Hepatocyte (in vitro differentiated cells): ENCODE data around the gene TMBIM4. TPM values are rescaled to one million over a fixed set of nuclear protein-coding genes. Genes with fewer than 3 reads are reported as not detected.

ENCODE experiments used
- DNase-seq: peaks from one replicate; pipeline ENCODE4 v3.0.0-alpha.2; 2016; ENCODE audit warnings: low spot score
- H2AFZ ChIP-seq: fragments of 200-600 bp; sonication (generic); 2 replicates; pipeline ENCODE4 v1.6.0; 2016; ENCODE audit warnings: antibody characterized with exemption, mild to moderate bottlenecking
- H3K27ac ChIP-seq: fragments of 200-600 bp; sonication (generic); 2 replicates; pipeline ENCODE4 v1.5.1; 2016; ENCODE audit warnings: mild to moderate bottlenecking
- H3K27me3 ChIP-seq: fragments of 200-600 bp; sonication (generic); 2 replicates; pipeline ENCODE4 v1.6.1; 2016
- H3K36me3 ChIP-seq: fragments of 200-600 bp; sonication (generic); replicated peaks from 2 replicates; pipeline ENCODE4 v1.5.1; 2016; ENCODE audit warnings: low read depth; ENCODE audit not compliant: insufficient read depth
- H3K4me1 ChIP-seq: fragments of 200-600 bp; sonication (generic); 2 replicates; pipeline ENCODE4 v1.5.1; 2016; ENCODE audit warnings: mild to moderate bottlenecking, moderate library complexity; ENCODE audit not compliant: insufficient read depth
- H3K4me2 ChIP-seq: fragments of 200-600 bp; sonication (generic); 2 replicates; pipeline ENCODE4 v1.6.0; 2016
- H3K4me3 ChIP-seq: fragments of 200-600 bp; sonication (generic); 2 replicates; pipeline ENCODE4 v1.5.1; 2016; ENCODE audit warnings: mild to moderate bottlenecking
- H3K79me2 ChIP-seq: fragments of 200-600 bp; sonication (generic); 2 replicates; pipeline ENCODE4 v1.6.0; 2017; ENCODE audit warnings: mild to moderate bottlenecking
- H3K9me2 ChIP-seq: fragments of 200-600 bp; sonication (generic); replicated peaks from 2 replicates; pipeline ENCODE4 v1.6.0; 2017; ENCODE audit warnings: mild to moderate bottlenecking; ENCODE audit not compliant: insufficient read depth
- H3K9me3 ChIP-seq: fragments of 200-600 bp; sonication (generic); 2 replicates; pipeline ENCODE4 v1.5.1; 2016; ENCODE audit warnings: low read depth, mild to moderate bottlenecking
- H4K20me1 ChIP-seq: fragments of 200-600 bp; sonication (generic); 2 replicates; pipeline ENCODE4 v1.6.0; 2016; ENCODE audit warnings: mild to moderate bottlenecking; ENCODE audit not compliant: insufficient read depth, poor library complexity, severe bottlenecking
- EZH2 ChIP-seq: fragments of 200-600 bp; sonication (generic); IDR thresholded peaks from 2 replicates; pipeline ENCODE4 v1.6.1; 2016; ENCODE audit warnings: antibody characterized with exemption, mild to moderate bottlenecking, borderline replicate concordance
- EZH2phosphoT487 ChIP-seq: fragments of 200-600 bp; sonication (generic); IDR thresholded peaks from one replicate; pipeline ENCODE4 v1.6.1; 2018; ENCODE audit warnings: antibody characterized with exemption, mild to moderate bottlenecking, low read depth, moderate library complexity; ENCODE audit not compliant: unreplicated experiment, severe bottlenecking
- WGBS: methylation state at CpG from one replicate; pipeline ENCODE4 v1.1.6; 2016; ENCODE audit warnings: low lambda C conversion rate; ENCODE audit errors: missing lambda C conversion rate; 5-methylcytosine and 5-hydroxymethylcytosine counted together
- polyA plus RNA-seq: library from polyadenylated mRNA; unstranded; fragments of >200 nt; fragmentation: Nextera tagmentation; extraction: Ambion mirVana; gene quantifications from 2 replicates; pipeline ENCODE4 v1.2.1, GENCODE V29; 2016
- total RNA-seq: library from RNA; depleted of rRNA; stranded (reverse); fragments of >200 nt; gene quantifications from 2 replicates; pipeline ENCODE4 v1.2.3, GENCODE V29; 2014
- TF ChIP-seq, protein P1 (sequence below): fragments of 200-600 bp; sonication (generic); IDR thresholded peaks from 2 replicates; pipeline ENCODE4 v1.5.1; 2016; ENCODE audit warnings: antibody characterized with exemption, mild to moderate bottlenecking; ENCODE audit not compliant: poor library complexity

TMBIM4 gene
- total and polyA plus RNA-seq, 2 experiments from 2014 or later: 156 to 212 TPM

GRCh38 chr12:66210840-66211239, 41.0 kb upstream of the TMBIM4 start:
- Histone ChIP-seq H3K4me1 (no peaks in the 10 kb centered on the region), H3K27me3 (no peaks in the 10 kb centered on the region), H2AFZ (no peak overlapping the region), H3K4me3 (no peak overlapping the region), H3K27ac (no peak overlapping the region), H4K20me1 (no peaks in the 10 kb centered on the region), H3K36me3 (no peaks in the 10 kb centered on the region), H3K4me2 (no peak overlapping the region), H3K9me2 (no peaks in the 10 kb centered on the region), H3K9me3 (no peaks in the 10 kb centered on the region), H3K79me2 (no peaks in the 10 kb centered on the region)
- TF ChIP-seq EZH2: no peak
- no peak for DNase-seq

DNA sequence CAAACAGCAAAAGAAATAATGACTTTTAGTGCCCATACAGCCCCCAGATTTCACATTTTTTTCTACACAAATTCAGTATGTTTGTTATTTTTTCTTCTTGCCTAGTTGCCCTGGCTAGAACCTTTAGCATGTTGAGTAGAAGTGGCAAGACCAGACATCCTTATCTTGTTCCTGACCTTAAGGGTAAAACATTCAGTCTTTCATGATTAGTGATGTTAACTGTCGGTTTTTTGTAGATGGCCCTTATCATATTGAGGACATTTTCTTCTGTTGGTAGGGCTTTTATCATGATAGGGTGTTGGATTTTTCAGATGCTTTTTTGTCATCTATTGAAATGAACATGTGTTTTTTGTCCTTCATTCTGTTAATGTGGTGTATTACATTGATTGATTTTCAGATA, 36.3 kb upstream of the TMBIM4 start:
- Histone ChIP-seq H3K79me2 (no peaks in the 10 kb centered on the region), H3K9me3 (no peaks in the 10 kb centered on the region), H3K4me3 (no peak overlapping the region), H3K4me2 (no peak overlapping the region), H3K9me2 (no peaks in the 10 kb centered on the region), H3K27ac (no peak overlapping the region), H2AFZ (no peak overlapping the region), H3K4me1 (no peaks in the 10 kb centered on the region), H3K36me3 (no peaks in the 10 kb centered on the region), H3K27me3 (no peaks in the 10 kb centered on the region), H4K20me1 (no peaks in the 10 kb centered on the region)
- no peak for DNase-seq
- WGBS: 53% methylated on average over 1 of the region's 1 CpG
- TF ChIP-seq EZH2 (no peak), EZH2phosphoT487 (no peak)
- TF ChIP-seq, protein P1, sequence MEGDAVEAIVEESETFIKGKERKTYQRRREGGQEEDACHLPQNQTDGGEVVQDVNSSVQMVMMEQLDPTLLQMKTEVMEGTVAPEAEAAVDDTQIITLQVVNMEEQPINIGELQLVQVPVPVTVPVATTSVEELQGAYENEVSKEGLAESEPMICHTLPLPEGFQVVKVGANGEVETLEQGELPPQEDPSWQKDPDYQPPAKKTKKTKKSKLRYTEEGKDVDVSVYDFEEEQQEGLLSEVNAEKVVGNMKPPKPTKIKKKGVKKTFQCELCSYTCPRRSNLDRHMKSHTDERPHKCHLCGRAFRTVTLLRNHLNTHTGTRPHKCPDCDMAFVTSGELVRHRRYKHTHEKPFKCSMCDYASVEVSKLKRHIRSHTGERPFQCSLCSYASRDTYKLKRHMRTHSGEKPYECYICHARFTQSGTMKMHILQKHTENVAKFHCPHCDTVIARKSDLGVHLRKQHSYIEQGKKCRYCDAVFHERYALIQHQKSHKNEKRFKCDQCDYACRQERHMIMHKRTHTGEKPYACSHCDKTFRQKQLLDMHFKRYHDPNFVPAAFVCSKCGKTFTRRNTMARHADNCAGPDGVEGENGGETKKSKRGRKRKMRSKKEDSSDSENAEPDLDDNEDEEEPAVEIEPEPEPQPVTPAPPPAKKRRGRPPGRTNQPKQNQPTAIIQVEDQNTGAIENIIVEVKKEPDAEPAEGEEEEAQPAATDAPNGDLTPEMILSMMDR: no peak

- Histone ChIP-seq H3K27ac (no peak overlapping the region), H3K4me2 (no peak overlapping the region), H2AFZ (no peak overlapping the region), H3K9me3 (no peaks in the 10 kb centered on the region), H3K27me3 (no peaks in the 10 kb centered on the region), H3K79me2 (no peaks in the 10 kb centered on the region), H3K4me1 (no peaks in the 10 kb centered on the region), H3K9me2 (no peaks in the 10 kb centered on the region), H3K36me3 (no peaks in the 10 kb centered on the region), H4K20me1 (no peaks in the 10 kb centered on the region), H3K4me3 (no peak overlapping the region)
- 81% methylated on average over 4 of the region's 4 CpGs for WGBS
- TF ChIP-seq EZH2 (no peak), EZH2phosphoT487 (no peak)
- TF ChIP-seq, protein P1: no peak
- no peak for DNase-seq
Measured at GRCh38 chr12:66203820-66204219, 34.0 kb upstream of the TMBIM4 start.

GRCh38 chr12:66199831-66200509, 30.2 kb upstream of the TMBIM4 start:
- no peaks in the 10 kb centered on the region for H3K79me2 ChIP-seq
- no peaks in the 10 kb centered on the region for H3K9me3 ChIP-seq
- no peak overlapping the region for H3K27ac ChIP-seq
- H3K27me3 ChIP-seq: no peaks in the 10 kb centered on the region
- no peaks in the 10 kb centered on the region for H3K36me3 ChIP-seq
- no peaks in the 10 kb centered on the region for H3K9me2 ChIP-seq
- TF ChIP-seq, protein P1: no peak
- no peak for TF ChIP-seq EZH2phosphoT487
- TF ChIP-seq EZH2: no peak
- H3K4me2 ChIP-seq: no peak overlapping the region
- no peaks in the 10 kb centered on the region for H4K20me1 ChIP-seq
- H2AFZ ChIP-seq: no peak overlapping the region
- no peaks in the 10 kb centered on the region for H3K4me1 ChIP-seq
- no peak for DNase-seq
- no peak overlapping the region for H3K4me3 ChIP-seq
